Activated CD4-positive, alpha-beta T cell treated with anti-CD3 and anti-CD28 coated beads for 4 hours (primary cell): Measurements from ENCODE around the gene PNMA6F.

Experiments
- DNase-seq, 2 donors: peaks; one replicate each; pipeline ENCODE4 v3.0.0-alpha.2; 2020

Gene PNMA6F

GRCh38 chrX:153321381-153322124 lies at the start of gene PNMA6F:
PNMA6F (minus strand) TSS chrX:153321767; CDS start chrX:153320674, 1,093 bp downstream.
- no peak for DNase-seq

DNA sequence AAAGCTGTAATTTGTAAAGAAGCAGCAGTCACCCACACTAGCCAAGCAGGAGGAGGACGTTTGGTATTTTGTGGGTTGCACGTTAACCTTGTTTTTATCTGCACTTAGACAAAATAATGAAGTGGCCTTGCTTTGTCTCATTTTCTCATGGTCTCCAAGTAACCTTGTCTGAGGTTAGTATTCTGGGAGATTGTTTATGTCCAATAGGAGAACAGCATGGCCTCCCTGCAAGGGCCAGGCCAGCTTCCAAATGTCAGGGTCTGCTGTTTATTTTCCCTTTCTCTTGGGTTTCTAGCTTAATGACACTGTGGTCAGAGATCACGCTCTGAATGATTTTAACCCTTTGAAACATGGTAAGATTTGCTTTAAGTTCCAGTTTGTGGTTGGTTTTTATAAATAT lies 49.7 kb upstream of the PNMA6F start:
- no peak for DNase-seq

- no peak for DNase-seq
These were observed 48.9 kb upstream of the PNMA6F start for GRCh38 chrX:153370293-153371055.

GRCh38 chrX:153366878-153367538 lies 45.4 kb upstream of the PNMA6F start:
- no peak for DNase-seq

- DNase-seq = no peak
These were observed 44.6 kb upstream of the PNMA6F start for GRCh38 chrX:153366119-153366518.

- no peak for DNase-seq
These were observed 44.1 kb upstream of the PNMA6F start for GRCh38 chrX:153365670-153366069.

DNA sequence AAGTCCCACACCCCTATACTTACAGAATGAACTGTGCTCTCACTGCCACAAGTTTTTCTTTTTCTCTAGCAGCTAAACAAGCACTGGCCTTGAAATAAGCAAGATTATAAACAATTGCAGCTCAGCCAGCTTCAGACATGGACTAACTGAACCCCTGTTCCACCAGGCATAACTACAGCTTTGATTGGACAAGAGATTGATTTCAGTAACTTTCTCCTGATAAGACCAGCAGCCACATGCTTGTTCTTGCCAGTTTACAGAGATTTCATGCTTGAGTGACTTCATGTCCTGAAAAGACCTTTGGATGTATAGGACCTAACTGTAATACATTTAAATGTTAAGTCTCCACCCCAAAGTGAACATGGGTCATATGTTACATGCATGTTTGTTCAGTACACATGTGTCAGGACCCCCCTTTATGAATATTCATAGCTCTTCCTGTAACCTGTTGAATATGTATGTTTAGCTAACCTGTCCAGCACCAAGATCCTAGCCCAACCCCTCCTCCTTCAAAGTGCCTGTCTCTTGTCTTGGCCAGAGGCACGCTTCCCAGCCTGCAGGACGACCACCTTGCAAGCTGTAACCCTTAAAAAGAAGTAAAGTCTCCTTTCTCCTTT lies 40.3 kb upstream of the PNMA6F start:
- DNase-seq = no peak

GRCh38 chrX:153357877-153358276 lies 36.3 kb upstream of the PNMA6F start:
- DNase-seq = no peak

DNA sequence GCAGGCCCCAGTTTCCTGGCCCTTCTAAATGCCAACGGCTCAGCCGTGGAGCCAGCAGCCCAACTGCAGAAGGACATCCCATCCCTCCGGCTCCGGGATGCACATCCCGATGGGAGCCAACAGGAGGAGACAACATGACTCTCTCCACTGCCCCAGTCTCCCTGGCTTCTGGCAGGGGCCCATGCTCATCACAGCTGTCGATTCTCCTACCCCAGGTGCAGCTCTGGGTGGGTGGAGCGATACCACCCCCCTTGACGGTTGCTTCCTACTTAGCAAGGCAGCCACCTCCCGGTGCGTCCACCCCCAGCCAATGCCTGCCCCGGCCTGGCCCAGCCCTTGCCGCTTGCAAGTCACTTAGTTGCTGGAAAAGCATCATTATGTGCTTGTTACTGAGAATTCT lies 31.8 kb upstream of the PNMA6F start:
- DNase-seq = no peak

DNA sequence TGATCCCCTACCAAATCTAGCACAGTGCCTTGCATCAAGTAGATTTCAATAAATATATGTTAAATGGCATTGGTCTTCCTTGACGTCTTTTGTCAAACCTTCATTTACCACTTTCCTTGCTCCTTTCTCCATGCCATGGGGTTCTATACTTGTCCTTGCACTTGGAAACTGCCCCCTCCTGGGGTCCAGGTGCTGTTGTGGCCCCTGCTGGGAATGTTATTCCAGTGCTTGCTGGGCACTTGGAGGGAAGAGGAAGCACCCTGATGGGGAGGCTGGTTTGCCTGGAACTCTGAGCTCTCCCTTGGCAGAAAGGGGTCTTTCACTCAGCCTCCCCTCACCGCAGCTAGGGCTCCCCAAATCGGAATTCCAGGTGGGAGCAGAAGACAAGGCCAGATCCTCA lies 31.3 kb upstream of the PNMA6F start:
- DNase-seq = no peak

DNA sequence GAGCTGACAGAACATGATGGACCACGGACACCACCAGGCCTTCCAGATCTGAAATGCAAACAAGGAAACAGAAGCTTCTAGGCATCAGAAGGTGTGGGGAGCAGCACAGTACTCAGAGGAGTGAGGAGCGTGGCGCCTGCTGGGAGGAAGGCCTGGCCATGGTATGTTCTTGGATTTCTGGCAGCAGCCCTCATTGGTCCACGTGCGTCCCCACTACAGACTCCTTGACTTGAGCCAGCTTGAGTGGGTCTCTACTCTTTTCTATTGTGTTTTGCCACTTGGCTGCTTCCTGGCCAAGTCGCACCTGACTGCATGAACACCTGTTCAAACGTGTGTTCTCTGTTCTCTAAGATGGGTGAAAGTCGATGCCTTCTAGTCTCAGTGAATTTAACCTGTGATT lies 30.4 kb upstream of the PNMA6F start:
- no peak for DNase-seq

GRCh38 chrX:153349952-153350351 lies 28.4 kb upstream of the PNMA6F start:
- DNase-seq = no peak

- no peak for DNase-seq
These were observed 26.9 kb upstream of the PNMA6F start for GRCh38 chrX:153348421-153348820.

- no peak for DNase-seq
These were observed 26.0 kb upstream of the PNMA6F start for GRCh38 chrX:153347530-153347929.

- no peak for DNase-seq
These were observed 22.1 kb upstream of the PNMA6F start for GRCh38 chrX:153343674-153344073.

DNA sequence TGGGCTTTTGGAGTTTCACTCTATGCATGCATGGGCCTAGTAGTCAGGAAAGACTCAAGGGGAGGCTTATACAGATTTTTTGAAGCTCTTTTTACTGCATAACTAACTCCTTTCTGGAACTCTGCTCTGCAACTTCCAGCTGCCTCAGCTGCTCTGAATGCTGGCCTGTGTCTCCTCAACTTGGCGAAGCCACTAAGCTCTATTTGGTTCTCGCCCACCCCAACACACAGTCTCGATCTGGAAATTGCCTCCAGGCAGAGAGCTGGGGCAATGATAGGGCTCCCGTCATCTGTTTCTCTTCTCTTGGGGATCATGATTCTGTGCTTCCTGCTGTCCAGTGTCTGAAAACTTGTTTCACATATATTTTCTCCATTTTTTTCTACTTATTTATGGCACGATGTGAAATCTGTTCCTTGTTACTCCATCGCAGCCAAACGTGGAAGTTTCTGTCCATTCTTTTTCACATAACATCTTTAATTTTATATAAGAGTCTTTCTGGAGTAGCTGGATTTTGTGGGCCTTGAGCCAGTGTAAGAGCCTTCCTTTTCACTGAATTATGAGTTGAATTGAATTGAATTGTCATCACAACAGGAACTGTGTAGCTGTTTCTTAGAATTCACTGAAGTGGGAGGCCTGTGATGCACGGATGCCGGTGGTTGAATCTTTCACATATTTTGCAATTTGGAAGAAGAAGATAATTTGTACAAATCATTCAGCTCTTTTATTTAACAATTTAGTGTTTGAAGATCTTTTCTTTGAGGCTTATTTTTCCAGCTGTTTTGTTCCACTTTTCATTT lies 21.4 kb upstream of the PNMA6F start:
- DNase-seq = no peak

GRCh38 chrX:153340111-153340510 lies 18.5 kb upstream of the PNMA6F start:
- DNase-seq = no peak

DNA sequence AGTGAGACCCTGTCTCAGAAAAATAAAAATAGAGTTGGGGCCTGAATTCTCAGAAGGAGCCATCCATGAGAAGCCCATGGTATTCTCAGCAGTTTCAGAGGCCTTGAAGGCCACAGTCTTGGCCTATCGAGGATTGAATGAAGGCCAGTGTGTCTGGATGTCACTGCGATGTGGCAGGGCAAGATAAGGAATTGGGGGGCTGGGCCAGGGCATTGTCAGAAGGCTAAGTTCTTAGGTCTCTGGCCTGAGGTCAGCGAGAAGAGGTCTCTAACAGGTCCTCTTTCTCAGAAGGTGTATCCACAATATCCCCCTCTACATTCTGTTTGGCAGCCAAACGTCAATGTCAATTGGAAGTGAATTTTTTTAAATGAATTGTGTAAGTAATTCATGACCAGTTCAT lies 18.1 kb upstream of the PNMA6F start:
- no peak for DNase-seq

DNA sequence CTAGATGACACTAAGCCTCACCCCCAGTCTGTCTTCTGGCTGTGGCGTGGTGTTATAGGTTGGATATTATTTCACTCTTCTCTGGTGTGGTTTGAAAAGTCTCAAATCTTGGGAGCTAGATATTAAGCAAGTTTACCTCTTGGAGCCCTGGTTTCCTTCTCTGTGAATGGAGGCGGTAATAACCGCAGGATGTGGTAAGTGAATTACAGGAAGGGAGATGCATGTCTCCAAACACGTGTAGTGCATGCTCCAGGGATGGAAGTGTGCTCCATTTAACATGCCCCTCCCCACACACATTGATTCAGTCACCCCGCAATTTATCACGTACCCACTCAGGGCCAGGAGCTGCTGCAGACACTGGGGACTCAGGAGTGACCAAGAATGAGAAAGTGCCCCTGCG lies 17.3 kb upstream of the PNMA6F start:
- no peak for DNase-seq

DNA sequence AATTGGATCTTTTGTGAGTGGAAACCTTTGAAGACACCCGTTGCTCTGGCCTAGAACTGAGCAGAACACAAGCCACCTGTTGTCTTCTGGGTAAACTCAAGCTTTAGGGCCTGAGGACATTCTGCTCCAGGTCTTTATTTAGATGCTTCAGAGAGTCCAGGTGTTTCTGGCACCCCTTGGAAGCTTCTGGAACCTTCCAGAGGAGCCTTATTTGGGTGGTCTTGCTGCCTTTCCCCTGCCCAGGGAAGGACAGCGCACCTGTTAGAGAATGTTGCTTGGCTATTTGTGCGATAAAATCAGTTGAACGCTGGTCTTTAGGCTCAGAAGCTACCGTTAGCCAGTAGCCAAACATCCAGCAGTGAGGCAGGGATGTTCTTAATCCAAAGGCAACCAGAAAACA lies 15.4 kb upstream of the PNMA6F start:
- DNase-seq = no peak

- peak in 1 of 2 donors; percentile 9 for DNase-seq
These were observed 14.7 kb upstream of the PNMA6F start for GRCh38 chrX:153336121-153336894.
